IMR-90 (cell line): Measurements from ENCODE around the gene PIEZO2.

Source experiments
- CEBPB ChIP-seq: IDR thresholded peaks from 2 replicates; pipeline ENCODE4 v1.6.1; 2012; ENCODE audit warnings: low read depth, low read length, improper control_type of control experiment
- CHD1 ChIP-seq: IDR thresholded peaks from 2 replicates; pipeline ENCODE4 v1.6.1; 2012; ENCODE audit warnings: low read depth, low read length, improper control_type of control experiment
- FOS ChIP-seq: fragments of 150-350 bp; IDR thresholded peaks from 2 replicates; pipeline ENCODE4 v1.6.1; 2016; ENCODE audit warnings: low read depth, low read length
- MAFK ChIP-seq: IDR thresholded peaks from 2 replicates; pipeline ENCODE4 v1.6.1; 2012; ENCODE audit warnings: low read depth, low read length, improper control_type of control experiment
- MAZ ChIP-seq: IDR thresholded peaks from 2 replicates; pipeline ENCODE4 v1.6.1; 2012; ENCODE audit warnings: low read depth, mild to moderate bottlenecking, low read length, improper control_type of control experiment, moderate library complexity, borderline replicate concordance
- MXI1 ChIP-seq: IDR thresholded peaks from 2 replicates; pipeline ENCODE4 v1.6.1; 2012; ENCODE audit warnings: low read depth, mild to moderate bottlenecking, low read length, moderate library complexity, borderline replicate concordance
- POLR2A ChIP-seq: IDR thresholded peaks from 2 replicates; pipeline ENCODE4 v1.6.1; 2012; ENCODE audit warnings: mild to moderate bottlenecking, low read depth, low read length
- RAD21 ChIP-seq: IDR thresholded peaks from 2 replicates; pipeline ENCODE4 v1.6.1; 2012; ENCODE audit warnings: low read length, improper control_type of control experiment
- RCOR1 ChIP-seq: IDR thresholded peaks from 2 replicates; pipeline ENCODE4 v1.6.1; 2012; ENCODE audit warnings: mild to moderate bottlenecking, low read length, improper control_type of control experiment; ENCODE audit not compliant: insufficient replicate concordance
- RFX5 ChIP-seq: IDR thresholded peaks from 2 replicates; pipeline ENCODE4 v1.8.0; 2012; ENCODE audit warnings: low read depth, mild to moderate bottlenecking, low read length, moderate library complexity
- TF ChIP-seq, protein P1 (sequence below): conservative IDR thresholded peaks from 2 replicates; pipeline ENCODE4 v1.5.1; 2012; ENCODE audit warnings: mild to moderate bottlenecking, low read depth, low read length, improper control_type of control experiment
- TF ChIP-seq, protein P2 (sequence below): fragments of 150-350 bp; IDR thresholded peaks from 2 replicates; pipeline ENCODE4 v1.6.1; 2017; ENCODE audit warnings: mild to moderate bottlenecking, antibody characterized with exemption, low read length, low read depth

DNA sequence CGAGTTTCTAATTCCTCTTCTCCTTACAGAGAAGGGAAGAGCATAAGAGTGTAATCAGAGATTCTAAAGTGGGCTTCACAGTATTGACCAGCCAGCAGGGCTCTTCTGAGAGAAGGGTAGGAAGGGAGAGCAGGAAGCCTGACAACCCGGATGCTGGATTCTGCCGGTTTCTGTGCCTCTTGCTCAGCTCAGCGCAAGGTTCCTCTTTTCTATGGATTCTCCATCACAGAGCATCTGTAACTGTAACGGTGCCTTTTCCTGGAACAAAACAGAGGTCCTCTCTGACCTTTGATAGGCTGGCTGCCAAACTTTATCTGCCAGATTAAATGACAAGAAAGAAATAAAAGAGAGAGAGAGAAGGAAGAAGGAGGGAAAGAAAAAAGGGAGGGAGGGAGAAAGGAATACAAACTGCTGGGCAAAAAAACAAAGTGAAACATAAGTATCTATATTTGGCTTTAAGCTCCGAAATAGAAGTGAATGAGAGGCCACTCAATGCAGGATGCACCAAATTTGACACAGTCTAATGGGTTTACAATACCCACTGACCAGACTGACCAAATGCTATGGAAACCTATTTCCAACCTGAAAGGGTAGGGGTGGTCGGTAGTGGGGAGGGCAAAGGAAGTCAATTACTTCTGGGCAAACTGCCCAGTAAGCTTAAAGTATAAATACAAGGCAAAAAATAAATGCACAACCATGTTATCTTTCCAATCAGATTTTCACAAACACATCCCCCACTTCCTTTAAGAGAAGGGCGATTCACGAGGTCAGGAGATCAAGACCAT lies 59.2 kb downstream of the PIEZO2 start:
- TF ChIP-seq RFX5 = no peak
- TF ChIP-seq, protein P1, sequence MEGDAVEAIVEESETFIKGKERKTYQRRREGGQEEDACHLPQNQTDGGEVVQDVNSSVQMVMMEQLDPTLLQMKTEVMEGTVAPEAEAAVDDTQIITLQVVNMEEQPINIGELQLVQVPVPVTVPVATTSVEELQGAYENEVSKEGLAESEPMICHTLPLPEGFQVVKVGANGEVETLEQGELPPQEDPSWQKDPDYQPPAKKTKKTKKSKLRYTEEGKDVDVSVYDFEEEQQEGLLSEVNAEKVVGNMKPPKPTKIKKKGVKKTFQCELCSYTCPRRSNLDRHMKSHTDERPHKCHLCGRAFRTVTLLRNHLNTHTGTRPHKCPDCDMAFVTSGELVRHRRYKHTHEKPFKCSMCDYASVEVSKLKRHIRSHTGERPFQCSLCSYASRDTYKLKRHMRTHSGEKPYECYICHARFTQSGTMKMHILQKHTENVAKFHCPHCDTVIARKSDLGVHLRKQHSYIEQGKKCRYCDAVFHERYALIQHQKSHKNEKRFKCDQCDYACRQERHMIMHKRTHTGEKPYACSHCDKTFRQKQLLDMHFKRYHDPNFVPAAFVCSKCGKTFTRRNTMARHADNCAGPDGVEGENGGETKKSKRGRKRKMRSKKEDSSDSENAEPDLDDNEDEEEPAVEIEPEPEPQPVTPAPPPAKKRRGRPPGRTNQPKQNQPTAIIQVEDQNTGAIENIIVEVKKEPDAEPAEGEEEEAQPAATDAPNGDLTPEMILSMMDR = no peak
- no peak for TF ChIP-seq MAFK
- no peak for TF ChIP-seq POLR2A
- no peak for TF ChIP-seq FOS
- TF ChIP-seq, protein P2, sequence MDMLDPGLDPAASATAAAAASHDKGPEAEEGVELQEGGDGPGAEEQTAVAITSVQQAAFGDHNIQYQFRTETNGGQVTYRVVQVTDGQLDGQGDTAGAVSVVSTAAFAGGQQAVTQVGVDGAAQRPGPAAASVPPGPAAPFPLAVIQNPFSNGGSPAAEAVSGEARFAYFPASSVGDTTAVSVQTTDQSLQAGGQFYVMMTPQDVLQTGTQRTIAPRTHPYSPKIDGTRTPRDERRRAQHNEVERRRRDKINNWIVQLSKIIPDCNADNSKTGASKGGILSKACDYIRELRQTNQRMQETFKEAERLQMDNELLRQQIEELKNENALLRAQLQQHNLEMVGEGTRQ = no peak
- TF ChIP-seq CHD1 = no peak
- TF ChIP-seq MXI1 = no peak
- no peak for TF ChIP-seq RAD21
- TF ChIP-seq RCOR1 = no peak
- TF ChIP-seq MAZ = no peak
- TF ChIP-seq CEBPB = no peak
